SKM-1 (cell line): Measurements from ENCODE around the gene GSTO1.

ENCODE experiments used
- DNase-seq: peaks from one replicate; lab custom pipeline; 2025; ENCODE audit not compliant: unreplicated experiment; lab: John Stamatoyannopoulos, UW

GSTO1 gene

GRCh38 chr10:104273899-104274575 lies 19.3 kb downstream of the GSTO1 start:
- no peak for DNase-seq

- peak; percentile 29 for DNase-seq
Measured at GRCh38 chr10:104274762-104275721, 20.4 kb downstream of the GSTO1 start.

- no peak for DNase-seq
Measured at GRCh38 chr10:104276192-104276591, 21.5 kb downstream of the GSTO1 start.

- DNase-seq: no peak
Measured at GRCh38 chr10:104277785-104278184, 23.1 kb downstream of the GSTO1 start.

- no peak for DNase-seq
Measured at GRCh38 chr10:104279550-104280259, 25.0 kb downstream of the GSTO1 start.

GRCh38 chr10:104281694-104282093 lies 27.0 kb downstream of the GSTO1 start:
- DNase-seq: no peak

GRCh38 chr10:104284846-104285245 lies 30.2 kb downstream of the GSTO1 start:
- DNase-seq: no peak

- DNase-seq: no peak
Measured at GRCh38 chr10:104286939-104287338, 32.2 kb downstream of the GSTO1 start.

GRCh38 chr10:104288355-104288754 lies 33.7 kb downstream of the GSTO1 start:
- DNase-seq: no peak

- DNase-seq: peak; percentile 87
Measured at GRCh38 chr10:104291439-104291951, 36.8 kb downstream of the GSTO1 start.

- DNase-seq: no peak
Measured at GRCh38 chr10:104293011-104293410, 38.3 kb downstream of the GSTO1 start.

- no peak for DNase-seq
Measured at GRCh38 chr10:104293781-104294321, 39.2 kb downstream of the GSTO1 start.

- DNase-seq: no peak
Measured at GRCh38 chr10:104296687-104297436, 42.2 kb downstream of the GSTO1 start.

GRCh38 chr10:104297697-104298660 lies 43.3 kb downstream of the GSTO1 start:
- DNase-seq: no peak

GRCh38 chr10:104299031-104299904 lies 44.6 kb downstream of the GSTO1 start:
- DNase-seq: no peak

GRCh38 chr10:104300002-104300735 lies 45.5 kb downstream of the GSTO1 start:
- DNase-seq: no peak

- DNase-seq: no peak
Measured at GRCh38 chr10:104300736-104301292, 46.1 kb downstream of the GSTO1 start.
